Measurements from ENCODE around the gene TNF.

TNF gene

DNA sequence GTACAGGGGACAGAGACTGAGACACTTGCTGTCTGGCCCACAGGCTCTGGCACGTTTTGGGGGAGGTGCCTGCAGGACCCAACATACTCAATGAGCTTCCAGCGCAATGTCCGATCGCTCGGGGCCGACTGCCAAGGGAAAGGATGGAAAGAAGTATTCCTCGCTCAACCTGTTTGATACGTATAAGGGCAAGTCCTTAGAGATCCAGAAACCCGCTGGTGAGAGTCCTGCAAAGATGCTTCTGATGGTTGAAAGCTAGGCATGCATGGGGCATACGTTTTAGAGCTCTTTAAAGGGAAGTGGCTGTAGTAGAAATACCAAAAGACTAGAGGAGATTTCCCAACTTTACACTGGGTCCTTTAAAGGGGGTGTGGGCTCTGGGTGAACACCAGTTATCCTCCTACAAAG lies 47.3 kb downstream of the TNF start:
- TF ChIP-seq, protein P1, sequence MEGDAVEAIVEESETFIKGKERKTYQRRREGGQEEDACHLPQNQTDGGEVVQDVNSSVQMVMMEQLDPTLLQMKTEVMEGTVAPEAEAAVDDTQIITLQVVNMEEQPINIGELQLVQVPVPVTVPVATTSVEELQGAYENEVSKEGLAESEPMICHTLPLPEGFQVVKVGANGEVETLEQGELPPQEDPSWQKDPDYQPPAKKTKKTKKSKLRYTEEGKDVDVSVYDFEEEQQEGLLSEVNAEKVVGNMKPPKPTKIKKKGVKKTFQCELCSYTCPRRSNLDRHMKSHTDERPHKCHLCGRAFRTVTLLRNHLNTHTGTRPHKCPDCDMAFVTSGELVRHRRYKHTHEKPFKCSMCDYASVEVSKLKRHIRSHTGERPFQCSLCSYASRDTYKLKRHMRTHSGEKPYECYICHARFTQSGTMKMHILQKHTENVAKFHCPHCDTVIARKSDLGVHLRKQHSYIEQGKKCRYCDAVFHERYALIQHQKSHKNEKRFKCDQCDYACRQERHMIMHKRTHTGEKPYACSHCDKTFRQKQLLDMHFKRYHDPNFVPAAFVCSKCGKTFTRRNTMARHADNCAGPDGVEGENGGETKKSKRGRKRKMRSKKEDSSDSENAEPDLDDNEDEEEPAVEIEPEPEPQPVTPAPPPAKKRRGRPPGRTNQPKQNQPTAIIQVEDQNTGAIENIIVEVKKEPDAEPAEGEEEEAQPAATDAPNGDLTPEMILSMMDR (IDR thresholded peaks at IDR 0.05; ENCODE audit: control extremely low read depth, extremely low read depth, low read depth, missing control alignments): no peak
- CTCF ChIA-PET: interaction anchor here (0.8 to 2.4 kb wide), 9 partner anchors 12 to 76 kb away, joined by 3 to 8 read pairs (median 3); partner anchors contain the start of genes ATP6V1G2 and LST1
- POLR2A ChIA-PET: interaction anchor here (0.6 to 1.2 kb wide), 2 partner anchors 30 to 860 kb away, joined by 3 to 6 read pairs; partner anchors contain the start of gene BAG6
- DNase-seq (ENCODE audit: extremely low spot score): no peak

DNA sequence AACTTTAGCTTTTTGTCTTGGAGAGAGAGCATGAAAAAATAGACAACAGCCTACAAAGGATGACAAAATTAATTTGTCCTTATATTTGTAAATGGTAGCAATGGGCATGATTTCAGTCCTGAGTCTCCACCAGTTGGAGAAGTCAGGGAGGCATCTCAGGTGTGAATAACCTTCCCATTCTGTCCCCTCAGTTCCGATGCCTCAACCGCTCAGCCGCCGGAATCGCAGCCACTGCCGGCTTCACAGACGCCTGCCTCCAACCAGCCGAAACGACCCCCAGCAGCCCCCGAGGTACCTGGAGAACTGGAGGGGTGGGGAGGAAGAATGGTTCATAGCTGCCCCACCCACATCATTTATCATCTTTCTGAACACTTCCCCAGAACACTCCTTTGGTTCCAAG lies 48.7 kb downstream of the TNF start:
- POLR2A ChIA-PET: interaction anchor here (0.6 to 1.5 kb wide), 2 partner anchors 96 to 204 kb away, joined by 3 to 6 read pairs; partner anchors contain the start of gene HSPA1B
- CTCF ChIA-PET: no interaction called here
- TF ChIP-seq, protein P1 (IDR thresholded peaks at IDR 0.05; ENCODE audit: control extremely low read depth, extremely low read depth, low read depth, missing control alignments): no peak
- DNase-seq (ENCODE audit: extremely low spot score): no peak

DNA sequence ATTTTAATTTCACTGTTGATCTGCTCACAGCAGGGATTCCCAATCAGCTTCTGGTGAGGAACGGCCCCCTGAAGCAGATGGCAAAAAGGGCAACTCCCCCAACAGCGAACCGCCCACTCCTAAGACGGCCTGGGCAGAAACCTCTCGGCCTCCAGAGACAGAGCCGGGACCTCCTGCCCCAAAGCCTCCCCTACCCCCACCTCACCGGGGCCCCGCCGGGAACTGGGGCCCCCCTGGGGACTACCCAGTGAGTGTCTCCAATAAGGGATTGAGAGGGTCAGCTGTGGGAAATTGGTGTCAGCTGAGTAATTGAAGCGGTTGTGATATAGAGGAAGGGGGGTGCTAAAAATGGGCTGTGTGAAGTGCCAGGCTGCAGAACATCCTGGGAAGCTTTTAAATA lies 51.6 kb downstream of the TNF start:
- DNase-seq (ENCODE audit: extremely low spot score): no peak
- ChIA-PET POLR2A (interaction anchor here (0.6 to 1.1 kb wide), 3 partner anchors 12 to 201 kb away, joined by 3 to 6 read pairs (median 3); partner anchors contain the start of gene HSPA1B), CTCF (interaction anchor here (1.0 to 1.7 kb wide), 7 partner anchors 9 to 75 kb away, joined by 3 to 8 read pairs (median 3); no protein-coding TSS in a partner anchor)
- TF ChIP-seq, protein P1 (IDR thresholded peaks at IDR 0.05; ENCODE audit: control extremely low read depth, extremely low read depth, low read depth, missing control alignments): no peak

DNA sequence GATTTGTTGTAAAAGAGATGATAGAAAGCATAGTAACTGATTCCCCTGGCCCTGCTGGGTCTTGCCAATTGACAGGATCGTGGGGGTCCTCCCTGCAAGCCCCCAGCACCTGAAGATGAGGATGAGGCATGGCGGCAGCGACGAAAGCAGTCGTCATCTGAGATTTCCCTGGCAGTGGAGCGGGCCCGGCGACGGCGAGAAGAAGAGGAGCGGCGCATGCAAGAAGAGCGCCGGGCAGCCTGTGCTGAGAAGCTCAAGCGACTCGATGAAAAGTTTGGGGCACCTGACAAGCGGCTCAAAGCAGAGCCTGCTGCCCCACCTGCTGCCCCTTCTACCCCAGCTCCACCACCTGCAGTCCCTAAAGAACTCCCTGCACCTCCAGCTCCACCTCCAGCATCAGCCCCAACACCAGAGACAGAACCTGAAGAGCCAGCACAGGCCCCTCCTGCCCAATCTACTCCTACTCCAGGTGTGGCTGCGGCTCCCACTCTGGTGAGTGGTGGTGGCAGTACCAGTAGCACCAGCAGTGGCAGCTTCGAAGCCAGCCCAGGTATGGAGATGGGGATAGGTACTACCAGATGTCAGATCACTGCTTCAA lies 52.4 kb downstream of the TNF start:
- DNase-seq (ENCODE audit: extremely low spot score): no peak
- POLR2A ChIA-PET: interaction anchor here (1.0 to 1.7 kb wide), 2 partner anchors 11 to 23 kb away, joined by 5 to 6 read pairs; no protein-coding TSS in a partner anchor
- TF ChIP-seq, protein P1 (IDR thresholded peaks at IDR 0.05; ENCODE audit: control extremely low read depth, extremely low read depth, low read depth, missing control alignments): no peak
- CTCF ChIA-PET: interaction anchor here (1.1 to 2.1 kb wide), 6 partner anchors 10 to 30 kb away, joined by 3 to 8 read pairs (median 4); no protein-coding TSS in a partner anchor

All from GM10248 (cell line).